OCI-LY3 (cell line): ENCODE results near the gene SAPCD2.

Experiments
- H2AFZ ChIP-seq: fragments of 200-600, 300-600 bp; shearing (Covaris generic); 2 replicates; pipeline ENCODE4 v1.6.0; 2014; ENCODE audit warnings: antibody characterized with exemption, low read depth, low read length
- H3K27ac ChIP-seq: fragments of 200-600, 300-600 bp; sonication (generic); 2 replicates; pipeline ENCODE4 v1.5.1; 2014; ENCODE audit warnings: mild to moderate bottlenecking, low read length, moderate library complexity, mixed read lengths
- H3K27me3 ChIP-seq: fragments of 200-600, 300-600 bp; sonication (generic); 2 replicates; pipeline ENCODE4 v1.6.1; 2014; ENCODE audit warnings: low read depth, low read length, mixed read lengths
- H3K36me3 ChIP-seq: fragments of 200-600, 300-600 bp; sonication (generic); replicated peaks from 2 replicates; pipeline ENCODE3; 2014; ENCODE audit warnings: low read depth, low read length, mixed read lengths
- H3K4me1 ChIP-seq: fragments of 300-600, 200-600 bp; sonication (generic); 2 replicates; pipeline ENCODE4 v1.6.1; 2014; ENCODE audit warnings: low read length, mixed read lengths
- H3K4me2 ChIP-seq: fragments of 200-600, 300-600 bp; sonication (generic); 2 replicates; pipeline ENCODE4 v1.6.1; 2014; ENCODE audit warnings: low read length, mixed read lengths
- H3K4me3 ChIP-seq: fragments of 300-600, 200-600 bp; sonication (generic); 2 replicates; pipeline ENCODE4 v1.5.1; 2014; ENCODE audit warnings: antibody characterized with exemption, mild to moderate bottlenecking, low read length, moderate library complexity
- H3K79me2 ChIP-seq: fragments of 300-600, 200-600 bp; shearing (Covaris generic); 2 replicates; pipeline ENCODE4 v1.6.1; 2014; ENCODE audit warnings: mild to moderate bottlenecking, low read length, mixed read lengths
- H3K9ac ChIP-seq: fragments of 300-600, 200-600 bp; shearing (Covaris generic); 2 replicates; pipeline ENCODE4 v1.6.0; 2014; ENCODE audit warnings: mild to moderate bottlenecking, low read length, moderate library complexity
- H3K9me3 ChIP-seq: fragments of 200-600, 300-600 bp; shearing (Covaris generic); 2 replicates; pipeline ENCODE4 v1.6.1; 2014; ENCODE audit warnings: low read length, mixed read lengths; ENCODE audit not compliant: insufficient read depth
- H4K20me1 ChIP-seq: fragments of 200-600, 300-600 bp; sonication (generic); 2 replicates; pipeline ENCODE4 v1.6.1; 2016; ENCODE audit warnings: low read length, mixed read lengths; ENCODE audit not compliant: insufficient read depth
- EZH2phosphoT487 ChIP-seq: fragments of 200-600 bp; shearing (Covaris generic); IDR thresholded peaks from 2 replicates; pipeline ENCODE4 v1.6.1; 2018; ENCODE audit warnings: antibody characterized with exemption, mixed run types, low read depth
- TF ChIP-seq, protein P1 (sequence below): fragments of 200-600, 300-600 bp; sonication (generic); IDR thresholded peaks from 2 replicates; pipeline ENCODE4 v1.5.1; 2014; ENCODE audit warnings: antibody characterized with exemption, low read length, low read depth

SAPCD2 gene

GRCh38 chr9:137044502-137045177 lies 25.7 kb downstream of the SAPCD2 start:
- H3K27me3 ChIP-seq, result peaks cover 24% of the 10 kb centered on the region
- H3K36me3 ChIP-seq, result no peaks in the 10 kb centered on the region
- H4K20me1 ChIP-seq, result 0 out of 2 replicates have a peak, but pooled peaks cover 9% of the 10 kb centered on the region
- H3K9me3 ChIP-seq, result no peaks in the 10 kb centered on the region
- no peak overlapping the region for H3K4me3 ChIP-seq
- no peak for TF ChIP-seq EZH2phosphoT487
- TF ChIP-seq, protein P1, sequence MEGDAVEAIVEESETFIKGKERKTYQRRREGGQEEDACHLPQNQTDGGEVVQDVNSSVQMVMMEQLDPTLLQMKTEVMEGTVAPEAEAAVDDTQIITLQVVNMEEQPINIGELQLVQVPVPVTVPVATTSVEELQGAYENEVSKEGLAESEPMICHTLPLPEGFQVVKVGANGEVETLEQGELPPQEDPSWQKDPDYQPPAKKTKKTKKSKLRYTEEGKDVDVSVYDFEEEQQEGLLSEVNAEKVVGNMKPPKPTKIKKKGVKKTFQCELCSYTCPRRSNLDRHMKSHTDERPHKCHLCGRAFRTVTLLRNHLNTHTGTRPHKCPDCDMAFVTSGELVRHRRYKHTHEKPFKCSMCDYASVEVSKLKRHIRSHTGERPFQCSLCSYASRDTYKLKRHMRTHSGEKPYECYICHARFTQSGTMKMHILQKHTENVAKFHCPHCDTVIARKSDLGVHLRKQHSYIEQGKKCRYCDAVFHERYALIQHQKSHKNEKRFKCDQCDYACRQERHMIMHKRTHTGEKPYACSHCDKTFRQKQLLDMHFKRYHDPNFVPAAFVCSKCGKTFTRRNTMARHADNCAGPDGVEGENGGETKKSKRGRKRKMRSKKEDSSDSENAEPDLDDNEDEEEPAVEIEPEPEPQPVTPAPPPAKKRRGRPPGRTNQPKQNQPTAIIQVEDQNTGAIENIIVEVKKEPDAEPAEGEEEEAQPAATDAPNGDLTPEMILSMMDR, result no peak
- H3K4me1 ChIP-seq, result peaks cover 3% of the 10 kb centered on the region; the same call in 1 of the 2 replicates
- no peak overlapping the region for H3K9ac ChIP-seq
- H3K27ac ChIP-seq, result no peak overlapping the region
- H2AFZ ChIP-seq, result no peak overlapping the region
- no peak overlapping the region for H3K4me2 ChIP-seq
- H3K79me2 ChIP-seq, result no peaks in the 10 kb centered on the region

DNA sequence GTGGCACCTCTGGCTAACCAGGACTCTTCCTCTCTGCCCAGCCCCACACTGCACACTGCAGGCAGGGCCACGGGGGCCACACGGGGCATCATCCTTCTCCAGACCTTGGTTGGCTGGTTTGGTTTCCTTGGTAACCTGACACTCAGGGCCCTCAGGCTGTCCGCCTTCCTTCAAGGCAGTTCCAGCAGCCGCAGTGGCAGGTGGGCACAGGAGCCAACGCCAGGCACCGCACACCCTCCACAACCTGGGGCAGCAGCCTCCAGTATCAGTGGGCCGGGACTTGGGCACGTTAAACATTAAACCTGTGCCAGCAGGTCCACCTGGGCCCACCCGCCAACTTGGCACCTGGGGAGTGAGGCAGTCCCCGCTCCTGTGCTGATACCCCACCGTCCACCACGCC lies 26.3 kb downstream of the SAPCD2 start:
- no peaks in the 10 kb centered on the region for H3K79me2 ChIP-seq
- no peak overlapping the region for H3K4me3 ChIP-seq
- no peak for TF ChIP-seq EZH2phosphoT487
- TF ChIP-seq, protein P1, result no peak
- no peaks in the 10 kb centered on the region for H3K9me3 ChIP-seq
- H4K20me1 ChIP-seq, result 0 out of 2 replicates have a peak, but pooled peaks cover 9% of the 10 kb centered on the region
- no peak overlapping the region for H2AFZ ChIP-seq
- H3K27ac ChIP-seq, result no peak overlapping the region
- no peak overlapping the region for H3K9ac ChIP-seq
- peaks cover 28% of the 10 kb centered on the region for H3K27me3 ChIP-seq
- no peak overlapping the region for H3K4me2 ChIP-seq
- H3K36me3 ChIP-seq, result no peaks in the 10 kb centered on the region
- peaks cover 3% of the 10 kb centered on the region; the same call in 1 of the 2 replicates for H3K4me1 ChIP-seq

DNA sequence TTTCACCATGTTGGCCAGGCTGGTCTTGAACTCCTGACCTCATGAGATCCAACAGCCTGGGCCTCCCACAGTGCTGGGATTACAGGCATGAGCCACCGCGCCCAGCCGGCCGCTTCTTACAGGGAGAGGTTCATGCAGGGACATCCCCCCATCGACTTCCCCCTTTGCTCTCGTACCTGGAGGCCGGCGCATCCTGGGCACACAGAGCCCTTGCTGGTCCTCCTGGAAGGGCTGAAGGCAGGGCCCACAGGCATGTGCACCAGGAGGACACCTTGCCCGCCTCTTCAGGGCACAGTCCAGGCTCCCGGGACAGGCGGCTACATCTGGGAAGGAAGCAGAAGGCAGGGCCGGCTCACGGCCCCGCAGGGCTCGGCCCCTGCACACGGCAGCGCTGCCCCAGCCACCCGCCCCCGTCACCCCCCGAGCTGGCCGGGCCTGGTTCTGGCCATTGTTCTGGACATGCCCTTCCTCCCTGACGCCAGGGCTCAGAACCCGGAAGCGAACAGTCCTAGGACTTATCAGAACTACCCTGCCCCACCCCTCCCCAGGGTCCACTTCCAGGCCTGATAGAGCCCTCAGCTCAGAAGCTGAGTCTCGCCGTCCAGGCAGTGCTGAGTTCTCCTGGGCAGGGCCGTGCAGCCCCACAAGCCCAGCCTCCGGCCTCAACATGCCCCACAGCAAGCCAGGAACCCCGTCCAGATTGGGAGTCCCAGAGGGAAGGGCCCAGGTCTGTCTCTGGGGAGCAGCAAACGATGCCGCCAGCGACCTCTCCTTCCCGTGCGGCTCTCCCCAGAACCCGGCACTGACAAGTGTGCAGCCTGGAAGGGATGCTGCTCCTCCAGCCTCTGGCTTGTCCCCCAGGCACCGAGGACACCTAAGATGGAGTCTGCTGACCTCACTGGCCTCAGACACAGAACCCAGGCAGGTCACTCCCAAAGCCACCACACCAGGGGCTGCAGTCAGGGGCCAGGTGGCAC lies 27.3 kb downstream of the SAPCD2 start:
- Histone ChIP-seq H3K4me3 (no peak overlapping the region), H3K4me1 (peaks cover 3% of the 10 kb centered on the region; the same call in 1 of the 2 replicates), H4K20me1 (0 out of 2 replicates have a peak, but pooled peaks cover 9% of the 10 kb centered on the region), H3K27me3 (peaks cover 33% of the 10 kb centered on the region), H3K79me2 (no peaks in the 10 kb centered on the region), H3K9me3 (no peaks in the 10 kb centered on the region), H3K9ac (no peak overlapping the region), H3K27ac (no peak overlapping the region), H3K4me2 (no peak overlapping the region), H2AFZ (no peak overlapping the region), H3K36me3 (no peaks in the 10 kb centered on the region)
- TF ChIP-seq, protein P1, result no peak
- TF ChIP-seq EZH2phosphoT487, result no peak

DNA sequence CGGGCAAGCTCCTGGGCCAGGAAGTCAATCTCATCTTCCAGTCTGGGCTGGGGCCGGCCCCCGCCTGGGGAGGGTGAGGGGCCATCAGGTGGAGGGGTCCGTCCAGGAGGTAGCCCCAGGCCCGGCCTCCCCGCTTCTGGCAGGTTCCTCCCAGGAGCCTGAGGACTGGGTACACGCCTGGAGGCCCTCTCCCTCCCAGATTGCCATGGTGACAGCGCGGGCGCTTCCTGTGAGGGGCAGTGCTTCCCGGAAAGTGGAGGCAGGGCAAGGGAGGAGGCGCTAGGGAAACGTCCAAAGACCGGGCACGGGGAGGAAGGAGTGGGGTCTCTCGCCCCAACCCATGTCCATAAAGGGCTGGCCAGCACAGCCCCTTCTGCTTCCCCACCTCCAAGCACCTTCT lies 29.2 kb downstream of the SAPCD2 start:
- no peak overlapping the region for H3K4me2 ChIP-seq
- H3K9ac ChIP-seq, result no peak overlapping the region
- no peaks in the 10 kb centered on the region for H3K9me3 ChIP-seq
- H3K36me3 ChIP-seq, result no peaks in the 10 kb centered on the region
- no peaks in the 10 kb centered on the region for H3K4me1 ChIP-seq
- TF ChIP-seq, protein P1, result no peak
- no peak for TF ChIP-seq EZH2phosphoT487
- no peaks in the 10 kb centered on the region for H4K20me1 ChIP-seq
- no peak overlapping the region for H3K4me3 ChIP-seq
- no peak overlapping the region for H2AFZ ChIP-seq
- no peak overlapping the region for H3K27ac ChIP-seq
- peaks cover 24% of the 10 kb centered on the region for H3K27me3 ChIP-seq
- no peaks in the 10 kb centered on the region for H3K79me2 ChIP-seq
